Measurements from ENCODE around the gene BICC1. TPM values are rescaled to one million over a fixed set of nuclear protein-coding genes. Genes with fewer than 3 reads are reported as not detected.

The BICC1 gene
- total RNA-seq, 1 experiment from 2014 or later: 0.57 TPM

DNA sequence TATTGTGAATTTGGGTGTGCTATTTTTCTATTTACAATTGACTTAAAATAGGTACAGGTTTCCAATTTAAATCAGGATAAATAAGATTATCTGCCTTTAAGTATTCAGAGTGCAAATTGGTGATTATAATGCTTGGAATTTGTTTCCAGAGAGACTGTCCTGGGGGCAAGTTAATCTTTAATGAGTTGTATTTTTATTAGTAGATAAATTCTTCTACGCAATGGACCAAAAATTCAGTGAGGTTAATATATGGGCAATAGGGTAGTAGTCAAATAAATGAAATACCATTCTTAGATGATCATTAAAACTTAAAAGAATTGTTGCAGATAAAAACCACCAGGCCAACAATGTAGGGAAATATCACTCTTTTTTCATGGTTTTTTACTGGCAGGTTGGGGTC lies 3.4 kb downstream of the BICC1 start:
- no peaks in the 10 kb centered on the region; a peak in 1 of 5 replicates for H3K9me3 Mint-ChIP-seq
- Histone ChIP-seq H3K27me3 (ENCODE audit: insufficient read depth, low read length) (peaks cover 15% of the 10 kb centered on the region; the same call in 1 of the 2 replicates), H2BK5ac (ENCODE audit: insufficient read length, low read length) (no peak overlapping the region), H4K8ac (replicated peaks; ENCODE audit: insufficient read length, low read depth, low read length) (no peak overlapping the region), H3K9ac (ENCODE audit: extremely low read depth, insufficient read length, low read length) (no peak overlapping the region), H2BK15ac (ENCODE audit: low read depth, low read length) (no peak overlapping the region), H2BK20ac (ENCODE audit: low read depth, low read length, poor library complexity, severe bottlenecking) (no peak overlapping the region), H3K14ac (ENCODE audit: insufficient read depth, low read length) (no peak overlapping the region), H4K20me1 (ENCODE audit: control insufficient read depth, insufficient read depth, insufficient read length) (no peaks in the 10 kb centered on the region), H3K4ac (ENCODE audit: low read depth, low read length) (no peak overlapping the region), H2BK12ac (ENCODE audit: insufficient read length, low read depth, low read length) (no peak overlapping the region), H3K9me3 (ENCODE audit: control insufficient read depth, low read depth, low read length) (no peaks in the 10 kb centered on the region), H3K18ac (ENCODE audit: insufficient read length, low read depth, low read length) (no peak overlapping the region), H2AFZ (ENCODE audit: low read length) (no peak overlapping the region), H3K79me1 (ENCODE audit: insufficient read depth, low read depth, low read length, poor library complexity, severe bottlenecking) (no peaks in the 10 kb centered on the region), H3K23me2 (ENCODE audit: insufficient read length, low read depth, low read length, poor library complexity, severe bottlenecking) (peaks cover 10% of the 10 kb centered on the region), H3K79me2 (ENCODE audit: insufficient read depth, low read length) (no peaks in the 10 kb centered on the region), H3K23ac (ENCODE audit: insufficient read length, low read depth, low read length) (no peak overlapping the region), H3K56ac (ENCODE audit: insufficient read length, low read depth, low read length) (no peak overlapping the region), H3K27ac (ENCODE audit: insufficient read length, low read depth, low read length) (no peak overlapping the region), H4K91ac (ENCODE audit: insufficient read length, low read depth, low read length) (no peak overlapping the region), H2AK5ac (ENCODE audit: insufficient read length, low read length) (no peak overlapping the region), H4K5ac (ENCODE audit: insufficient read length, low read depth, low read length) (no peak overlapping the region), H3K4me2 (ENCODE audit: insufficient read depth, insufficient read length, low read length) (no peak overlapping the region), H3T11ph (ENCODE audit: low read length) (no peak overlapping the region), H2BK120ac (ENCODE audit: low read depth, low read length, poor library complexity, severe bottlenecking) (no peak overlapping the region), H3K4me1 (ENCODE audit: insufficient read depth, low read length) (no peaks in the 10 kb centered on the region)
- H3K4me3 Mint-ChIP-seq: no peak overlapping the region
- no peaks in the 10 kb centered on the region for H3K36me3 Mint-ChIP-seq (ENCODE audit: insufficient read depth in 1 of 3, low read depth in 3 of 3)
- no CpG with 5 or more reads among the region's 1 CpG for WGBS (ENCODE audit: extremely low coverage, insufficient read length, low lambda C conversion rate)
- peaks cover 11% of the 10 kb centered on the region in 2 experiments for H3K4me1 Mint-ChIP-seq
- H3K27me3 Mint-ChIP-seq (ENCODE audit: low read depth): peaks cover 34% of the 10 kb centered on the region
- DNase-seq: no peak
- TF ChIP-seq, protein P1, sequence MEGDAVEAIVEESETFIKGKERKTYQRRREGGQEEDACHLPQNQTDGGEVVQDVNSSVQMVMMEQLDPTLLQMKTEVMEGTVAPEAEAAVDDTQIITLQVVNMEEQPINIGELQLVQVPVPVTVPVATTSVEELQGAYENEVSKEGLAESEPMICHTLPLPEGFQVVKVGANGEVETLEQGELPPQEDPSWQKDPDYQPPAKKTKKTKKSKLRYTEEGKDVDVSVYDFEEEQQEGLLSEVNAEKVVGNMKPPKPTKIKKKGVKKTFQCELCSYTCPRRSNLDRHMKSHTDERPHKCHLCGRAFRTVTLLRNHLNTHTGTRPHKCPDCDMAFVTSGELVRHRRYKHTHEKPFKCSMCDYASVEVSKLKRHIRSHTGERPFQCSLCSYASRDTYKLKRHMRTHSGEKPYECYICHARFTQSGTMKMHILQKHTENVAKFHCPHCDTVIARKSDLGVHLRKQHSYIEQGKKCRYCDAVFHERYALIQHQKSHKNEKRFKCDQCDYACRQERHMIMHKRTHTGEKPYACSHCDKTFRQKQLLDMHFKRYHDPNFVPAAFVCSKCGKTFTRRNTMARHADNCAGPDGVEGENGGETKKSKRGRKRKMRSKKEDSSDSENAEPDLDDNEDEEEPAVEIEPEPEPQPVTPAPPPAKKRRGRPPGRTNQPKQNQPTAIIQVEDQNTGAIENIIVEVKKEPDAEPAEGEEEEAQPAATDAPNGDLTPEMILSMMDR (conservative IDR thresholded peaks at IDR 0.05): no peak
- no peak overlapping the region for H3K27ac Mint-ChIP-seq

Data from H9 (cell line).